ENCODE results near the gene ADH7.

Gene ADH7

GRCh38 chr4:99390055-99390454 is 45.1 kb downstream of the ADH7 start:
- TF ChIP-seq REST (IDR thresholded peaks at IDR 0.05; ENCODE audit: insufficient read depth in 1 of 2, low read depth in 2 of 2, low read length in 2 of 2) (no peak), TAF1 (IDR thresholded peaks at IDR 0.05; ENCODE audit: borderline replicate concordance, insufficient read depth, low read length) (no peak)

GRCh38 chr4:99389606-99390005 is 45.5 kb downstream of the ADH7 start:
- TF ChIP-seq SIN3A (IDR thresholded peaks at IDR 0.05; ENCODE audit: borderline replicate concordance, insufficient read depth, low read length): no peak
- TF ChIP-seq TAF1 (IDR thresholded peaks at IDR 0.05; ENCODE audit: borderline replicate concordance, insufficient read depth, low read length): no peak
- TF ChIP-seq POLR2AphosphoS5 (IDR thresholded peaks at IDR 0.05; ENCODE audit: low read depth, low read length): no peak
- TF ChIP-seq REST (IDR thresholded peaks at IDR 0.05; ENCODE audit: insufficient read depth in 1 of 2, low read depth in 2 of 2, low read length in 2 of 2): no peak

GRCh38 chr4:99383833-99384392 is 51.2 kb downstream of the ADH7 start:
- TF ChIP-seq POLR2AphosphoS5 (IDR thresholded peaks at IDR 0.05; ENCODE audit: low read depth, low read length): no peak
- no peak for TF ChIP-seq SIN3A (IDR thresholded peaks at IDR 0.05; ENCODE audit: borderline replicate concordance, insufficient read depth, low read length)
- TF ChIP-seq FOXP2 (optimal IDR thresholded peaks at IDR 0.05; ENCODE audit: borderline replicate concordance, extremely low read depth, extremely low read length, insufficient read depth): no peak
- TF ChIP-seq REST (IDR thresholded peaks at IDR 0.05; ENCODE audit: insufficient read depth in 1 of 2, low read depth in 2 of 2, low read length in 2 of 2): no peak
- TF ChIP-seq TAF1 (IDR thresholded peaks at IDR 0.05; ENCODE audit: borderline replicate concordance, insufficient read depth, low read length): no peak

GRCh38 chr4:99383399-99383798 is 51.7 kb downstream of the ADH7 start:
- TF ChIP-seq SIN3A (IDR thresholded peaks at IDR 0.05; ENCODE audit: borderline replicate concordance, insufficient read depth, low read length) (no peak), REST (IDR thresholded peaks at IDR 0.05; ENCODE audit: insufficient read depth in 1 of 2, low read depth in 2 of 2, low read length in 2 of 2) (no peak), TAF1 (IDR thresholded peaks at IDR 0.05; ENCODE audit: borderline replicate concordance, insufficient read depth, low read length) (no peak), FOXP2 (optimal IDR thresholded peaks at IDR 0.05; ENCODE audit: borderline replicate concordance, extremely low read depth, extremely low read length, insufficient read depth) (no peak), POLR2AphosphoS5 (IDR thresholded peaks at IDR 0.05; ENCODE audit: low read depth, low read length) (no peak)

GRCh38 chr4:99382745-99383360 is 52.3 kb downstream of the ADH7 start:
- TF ChIP-seq TAF1 (IDR thresholded peaks at IDR 0.05; ENCODE audit: borderline replicate concordance, insufficient read depth, low read length) (no peak), REST (IDR thresholded peaks at IDR 0.05; ENCODE audit: insufficient read depth in 1 of 2, low read depth in 2 of 2, low read length in 2 of 2) (no peak), FOXP2 (optimal IDR thresholded peaks at IDR 0.05; ENCODE audit: borderline replicate concordance, extremely low read depth, extremely low read length, insufficient read depth) (no peak), SIN3A (IDR thresholded peaks at IDR 0.05; ENCODE audit: borderline replicate concordance, insufficient read depth, low read length) (no peak), POLR2AphosphoS5 (IDR thresholded peaks at IDR 0.05; ENCODE audit: low read depth, low read length) (no peak)
